SK-N-SH treated with all-trans-retinoic acid at 6 μM for 48 hours (cell line): ENCODE data around the gene CFAP57.

ENCODE experiments used
- CREB5 ChIP-seq: fragments of 250-450 bp; sonication (Bioruptor Pico); IDR thresholded peaks from 2 replicates; pipeline ENCODE4 v1.5.1; 2020; ENCODE audit warnings: low read depth, mild to moderate bottlenecking, moderate library complexity
- ESRRG ChIP-seq: fragments of 250-450 bp; sonication (Bioruptor Pico); IDR thresholded peaks from 2 replicates; pipeline ENCODE4 v1.6.1; 2021; ENCODE audit warnings: mild to moderate bottlenecking
- PATZ1 ChIP-seq: fragments of 250-450 bp; sonication (Bioruptor Pico); IDR thresholded peaks from 2 replicates; pipeline ENCODE4 v1.8.0; 2020; ENCODE audit warnings: mild to moderate bottlenecking, moderate library complexity, borderline replicate concordance
- RARB ChIP-seq: fragments of 250-450 bp; sonication (Bioruptor Pico); IDR thresholded peaks from 2 replicates; pipeline ENCODE4 v1.8.0; 2021; ENCODE audit warnings: mild to moderate bottlenecking, moderate library complexity
- TOX ChIP-seq: fragments of 250-450 bp; sonication (Bioruptor Pico); IDR thresholded peaks from 2 replicates; pipeline ENCODE4 v1.8.0; 2021; ENCODE audit warnings: mild to moderate bottlenecking, moderate library complexity, borderline replicate concordance
- ZFP3 ChIP-seq: fragments of 250-450 bp; sonication (Bioruptor Pico); IDR thresholded peaks from 2 replicates; pipeline ENCODE4 v1.5.0; 2020; ENCODE audit warnings: mild to moderate bottlenecking, moderate library complexity
- ZFP30 ChIP-seq: fragments of 450-650 bp; formaldehyde crosslinking; IDR thresholded peaks from 2 replicates; pipeline ENCODE4 v1.5.0; 2022; ENCODE audit warnings: mild to moderate bottlenecking, moderate library complexity
- ZNF8 ChIP-seq: fragments of 450-650 bp; formaldehyde crosslinking; IDR thresholded peaks from 2 replicates; pipeline ENCODE4 v1.5.0; 2020; ENCODE audit warnings: mild to moderate bottlenecking, moderate library complexity

DNA sequence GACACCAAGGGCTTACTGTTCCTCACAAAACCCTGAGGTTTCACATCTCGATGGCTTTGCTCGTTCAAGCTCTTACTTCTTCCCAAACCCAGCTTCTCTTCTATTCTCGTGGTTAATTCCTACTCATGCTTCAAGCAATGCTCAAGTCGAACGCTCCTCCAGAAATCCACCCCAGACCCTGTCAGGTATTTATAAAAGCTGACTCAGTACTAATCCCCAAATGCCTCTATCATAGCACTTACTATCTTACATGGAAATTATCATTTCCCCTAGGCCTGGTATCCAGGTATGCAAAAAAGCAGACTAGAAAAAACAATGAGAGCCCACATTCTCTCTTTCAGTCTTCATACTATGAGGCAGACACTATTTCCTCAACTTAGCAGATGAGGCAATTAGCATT lies 6.4 kb upstream of the CFAP57 start:
- no peak for TF ChIP-seq ZFP3 (CRISPR knock-in tag)
- TF ChIP-seq CREB5 = no peak
- no peak for TF ChIP-seq ZFP30 (CRISPR knock-in tag)
- no peak for TF ChIP-seq RARB (CRISPR knock-in tag)
- no peak for TF ChIP-seq ZNF8 (CRISPR knock-in tag)
- no peak for TF ChIP-seq ESRRG (CRISPR knock-in tag)
- no peak for TF ChIP-seq PATZ1 (CRISPR knock-in tag)
- no peak for TF ChIP-seq TOX (CRISPR knock-in tag)
